WTC11 (cell line): ENCODE results near the gene TROAP. TPM values are rescaled to one million over a fixed set of nuclear protein-coding genes. Genes with fewer than 3 reads are reported as not detected.

Source experiments
- ATAC-seq: fragments of 200-7000 bp; cut with Tn5 transposase; 2 replicates; pipeline ENCODE4 v1.10.0; 2021; ENCODE audit warnings: mild to moderate bottlenecking, moderate library complexity
- CTCF ChIA-PET: fragments of 300-600 bp; sonication (Branson Sonifier 250); formaldehyde crosslinking; loops from one replicate; lab custom pipeline; 2021; ENCODE audit warnings: antibody characterized with exemption; lab: Charles Lee
- POLR2A ChIA-PET: fragments of 350-600 bp; sonication (Branson Sonifier 250); formaldehyde crosslinking; loops from one replicate; lab custom pipeline; 2021; ENCODE audit warnings: antibody characterized with exemption; lab: Charles Lee
- DNase-seq: peaks from one replicate; pipeline ENCODE4 v3.0.0; 2021; ENCODE audit warnings: low spot score
- H3K27ac Mint-ChIP-seq: 2 replicates; pipeline ENCODE4 v1.8.0; 2021; ENCODE audit warnings: mixed read lengths
- H3K27me3 Mint-ChIP-seq: 2 replicates; pipeline ENCODE4 v1.8.0; 2021; ENCODE audit warnings: low read depth, mild to moderate bottlenecking, moderate library complexity, mixed read lengths
- H3K36me3 Mint-ChIP-seq: 2 replicates; pipeline ENCODE4 v1.8.0; 2021; ENCODE audit warnings: mixed read lengths
- H3K4me1 Mint-ChIP-seq: 2 replicates; pipeline ENCODE4 v1.8.0; 2022; ENCODE audit warnings: mixed read lengths
- H3K4me3 Mint-ChIP-seq: 2 replicates; pipeline ENCODE4 v1.8.0; 2021; ENCODE audit warnings: mild to moderate bottlenecking, moderate library complexity, mixed read lengths
- H3K9me3 Mint-ChIP-seq: 2 replicates; pipeline ENCODE4 v1.8.0; 2021; ENCODE audit warnings: mixed read lengths
- ETV6 ChIP-seq: sonication (generic); formaldehyde crosslinking; IDR thresholded peaks from 2 replicates; pipeline ENCODE4 v1.8.1; 2022; ENCODE audit warnings: mild to moderate bottlenecking, missing genetic modification reagents
- FOXP1 ChIP-seq: sonication (generic); formaldehyde crosslinking; IDR thresholded peaks from 2 replicates; pipeline ENCODE4 v1.8.0; 2022; ENCODE audit warnings: missing genetic modification reagents, mild to moderate bottlenecking, moderate library complexity, borderline replicate concordance
- GTF2I ChIP-seq: fragments of 250-450 bp; sonication (Bioruptor Pico); conservative IDR thresholded peaks from 2 replicates; pipeline ENCODE4 v1.4.0; 2021; ENCODE audit warnings: mild to moderate bottlenecking
- MXD4 ChIP-seq: fragments of 250-450 bp; sonication (Bioruptor Pico); IDR thresholded peaks from 2 replicates; pipeline ENCODE4 v1.8.0; 2021; ENCODE audit warnings: mild to moderate bottlenecking, moderate library complexity, borderline replicate concordance
- NR2C2 ChIP-seq: sonication (generic); formaldehyde crosslinking; IDR thresholded peaks from 2 replicates; pipeline ENCODE4 v1.8.0; 2022; ENCODE audit warnings: mild to moderate bottlenecking, missing genetic modification reagents
- total RNA-seq: library from RNA; stranded (reverse); gene quantifications from 3 replicates; pipeline ENCODE4 v1.2.3, GENCODE V29; 2021
- TF ChIP-seq, protein P1 (sequence below): sonication (generic); formaldehyde crosslinking; IDR thresholded peaks from 2 replicates; pipeline ENCODE4 v1.8.1; 2023; ENCODE audit warnings: mild to moderate bottlenecking, missing genetic modification reagents
- TF ChIP-seq, protein P2 (sequence below): sonication (generic); formaldehyde crosslinking; IDR thresholded peaks from 2 replicates; pipeline ENCODE4 v1.8.1; 2022; ENCODE audit warnings: mild to moderate bottlenecking, moderate library complexity, missing genetic modification reagents
- TF ChIP-seq, protein P3 (sequence below): sonication (generic); formaldehyde crosslinking; IDR thresholded peaks from 2 replicates; pipeline ENCODE4 v1.8.0; 2023; ENCODE audit warnings: missing genetic modification reagents, mild to moderate bottlenecking, borderline replicate concordance
- TF ChIP-seq, protein P4 (sequence below): sonication (generic); formaldehyde crosslinking; IDR thresholded peaks from 2 replicates; pipeline ENCODE4 v1.8.0; 2023; ENCODE audit warnings: mild to moderate bottlenecking, missing genetic modification reagents
- TF ChIP-seq, protein P5 (sequence below): fragments of 250-450 bp; sonication (Bioruptor Pico); IDR thresholded peaks from 2 replicates; pipeline ENCODE4 v1.9.0; 2021; ENCODE audit warnings: moderate library complexity, mild to moderate bottlenecking, inconsistent platforms, borderline replicate concordance

TROAP gene
- total RNA-seq, 1 experiment from 2014 or later = 89.2 TPM

DNA sequence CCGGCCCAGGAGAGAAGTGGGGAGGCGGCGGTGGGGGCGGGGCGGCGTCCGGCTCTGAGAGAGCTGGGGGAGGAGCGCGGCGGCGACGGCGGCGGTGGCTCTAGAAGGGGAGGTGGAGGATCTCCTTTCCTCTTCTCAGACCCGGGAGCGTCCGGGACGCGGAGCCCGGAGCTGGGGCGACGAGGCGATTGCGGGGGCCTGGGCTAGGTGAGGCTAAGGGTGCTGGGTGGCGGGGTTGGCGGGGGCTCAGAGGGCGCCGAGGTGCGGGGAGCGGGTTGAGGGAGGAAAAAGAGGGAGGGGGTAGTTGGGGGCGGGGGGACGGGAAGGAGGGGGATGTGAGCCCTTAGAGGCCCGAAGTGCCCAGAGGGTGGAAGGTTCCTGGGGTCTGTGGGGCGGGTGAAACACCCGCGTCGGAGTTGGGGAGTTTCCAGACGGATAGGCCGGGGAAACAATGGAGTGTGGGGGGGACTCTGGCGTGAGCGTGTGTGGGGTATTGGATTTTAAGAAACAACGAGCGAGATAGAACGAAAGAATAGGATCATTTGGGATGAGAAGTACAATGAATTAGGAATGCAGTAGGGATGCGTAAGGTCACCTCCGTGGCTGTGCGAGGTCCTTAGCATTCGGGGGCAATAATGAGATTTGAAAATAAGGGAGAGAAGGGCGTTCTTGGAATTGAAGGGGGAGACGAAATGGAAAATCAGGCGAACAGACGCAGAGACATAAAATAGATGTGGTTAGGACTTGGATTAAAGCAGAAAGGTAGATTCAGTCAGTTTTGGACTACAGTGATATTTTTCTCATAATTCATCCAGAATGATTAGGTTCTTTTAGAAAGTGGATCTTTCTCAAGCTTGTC, 44.6 kb downstream of the TROAP start, which contains the start of gene SPATS2 (continued):
- TF ChIP-seq, protein P1, sequence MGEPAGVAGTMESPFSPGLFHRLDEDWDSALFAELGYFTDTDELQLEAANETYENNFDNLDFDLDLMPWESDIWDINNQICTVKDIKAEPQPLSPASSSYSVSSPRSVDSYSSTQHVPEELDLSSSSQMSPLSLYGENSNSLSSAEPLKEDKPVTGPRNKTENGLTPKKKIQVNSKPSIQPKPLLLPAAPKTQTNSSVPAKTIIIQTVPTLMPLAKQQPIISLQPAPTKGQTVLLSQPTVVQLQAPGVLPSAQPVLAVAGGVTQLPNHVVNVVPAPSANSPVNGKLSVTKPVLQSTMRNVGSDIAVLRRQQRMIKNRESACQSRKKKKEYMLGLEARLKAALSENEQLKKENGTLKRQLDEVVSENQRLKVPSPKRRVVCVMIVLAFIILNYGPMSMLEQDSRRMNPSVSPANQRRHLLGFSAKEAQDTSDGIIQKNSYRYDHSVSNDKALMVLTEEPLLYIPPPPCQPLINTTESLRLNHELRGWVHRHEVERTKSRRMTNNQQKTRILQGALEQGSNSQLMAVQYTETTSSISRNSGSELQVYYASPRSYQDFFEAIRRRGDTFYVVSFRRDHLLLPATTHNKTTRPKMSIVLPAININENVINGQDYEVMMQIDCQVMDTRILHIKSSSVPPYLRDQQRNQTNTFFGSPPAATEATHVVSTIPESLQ = no peak
- TF ChIP-seq, protein P2, sequence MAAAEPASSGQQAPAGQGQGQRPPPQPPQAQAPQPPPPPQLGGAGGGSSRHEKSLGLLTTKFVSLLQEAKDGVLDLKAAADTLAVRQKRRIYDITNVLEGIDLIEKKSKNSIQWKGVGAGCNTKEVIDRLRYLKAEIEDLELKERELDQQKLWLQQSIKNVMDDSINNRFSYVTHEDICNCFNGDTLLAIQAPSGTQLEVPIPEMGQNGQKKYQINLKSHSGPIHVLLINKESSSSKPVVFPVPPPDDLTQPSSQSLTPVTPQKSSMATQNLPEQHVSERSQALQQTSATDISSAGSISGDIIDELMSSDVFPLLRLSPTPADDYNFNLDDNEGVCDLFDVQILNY (CRISPR knock-in tag) = 0 out of 2 replicates have a peak, but pooled peaks have one; percentile 8
- TF ChIP-seq, protein P3, sequence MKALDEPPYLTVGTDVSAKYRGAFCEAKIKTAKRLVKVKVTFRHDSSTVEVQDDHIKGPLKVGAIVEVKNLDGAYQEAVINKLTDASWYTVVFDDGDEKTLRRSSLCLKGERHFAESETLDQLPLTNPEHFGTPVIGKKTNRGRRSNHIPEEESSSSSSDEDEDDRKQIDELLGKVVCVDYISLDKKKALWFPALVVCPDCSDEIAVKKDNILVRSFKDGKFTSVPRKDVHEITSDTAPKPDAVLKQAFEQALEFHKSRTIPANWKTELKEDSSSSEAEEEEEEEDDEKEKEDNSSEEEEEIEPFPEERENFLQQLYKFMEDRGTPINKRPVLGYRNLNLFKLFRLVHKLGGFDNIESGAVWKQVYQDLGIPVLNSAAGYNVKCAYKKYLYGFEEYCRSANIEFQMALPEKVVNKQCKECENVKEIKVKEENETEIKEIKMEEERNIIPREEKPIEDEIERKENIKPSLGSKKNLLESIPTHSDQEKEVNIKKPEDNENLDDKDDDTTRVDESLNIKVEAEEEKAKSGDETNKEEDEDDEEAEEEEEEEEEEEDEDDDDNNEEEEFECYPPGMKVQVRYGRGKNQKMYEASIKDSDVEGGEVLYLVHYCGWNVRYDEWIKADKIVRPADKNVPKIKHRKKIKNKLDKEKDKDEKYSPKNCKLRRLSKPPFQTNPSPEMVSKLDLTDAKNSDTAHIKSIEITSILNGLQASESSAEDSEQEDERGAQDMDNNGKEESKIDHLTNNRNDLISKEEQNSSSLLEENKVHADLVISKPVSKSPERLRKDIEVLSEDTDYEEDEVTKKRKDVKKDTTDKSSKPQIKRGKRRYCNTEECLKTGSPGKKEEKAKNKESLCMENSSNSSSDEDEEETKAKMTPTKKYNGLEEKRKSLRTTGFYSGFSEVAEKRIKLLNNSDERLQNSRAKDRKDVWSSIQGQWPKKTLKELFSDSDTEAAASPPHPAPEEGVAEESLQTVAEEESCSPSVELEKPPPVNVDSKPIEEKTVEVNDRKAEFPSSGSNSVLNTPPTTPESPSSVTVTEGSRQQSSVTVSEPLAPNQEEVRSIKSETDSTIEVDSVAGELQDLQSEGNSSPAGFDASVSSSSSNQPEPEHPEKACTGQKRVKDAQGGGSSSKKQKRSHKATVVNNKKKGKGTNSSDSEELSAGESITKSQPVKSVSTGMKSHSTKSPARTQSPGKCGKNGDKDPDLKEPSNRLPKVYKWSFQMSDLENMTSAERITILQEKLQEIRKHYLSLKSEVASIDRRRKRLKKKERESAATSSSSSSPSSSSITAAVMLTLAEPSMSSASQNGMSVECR (CRISPR knock-in tag) = no peak
- TF ChIP-seq, protein P4, sequence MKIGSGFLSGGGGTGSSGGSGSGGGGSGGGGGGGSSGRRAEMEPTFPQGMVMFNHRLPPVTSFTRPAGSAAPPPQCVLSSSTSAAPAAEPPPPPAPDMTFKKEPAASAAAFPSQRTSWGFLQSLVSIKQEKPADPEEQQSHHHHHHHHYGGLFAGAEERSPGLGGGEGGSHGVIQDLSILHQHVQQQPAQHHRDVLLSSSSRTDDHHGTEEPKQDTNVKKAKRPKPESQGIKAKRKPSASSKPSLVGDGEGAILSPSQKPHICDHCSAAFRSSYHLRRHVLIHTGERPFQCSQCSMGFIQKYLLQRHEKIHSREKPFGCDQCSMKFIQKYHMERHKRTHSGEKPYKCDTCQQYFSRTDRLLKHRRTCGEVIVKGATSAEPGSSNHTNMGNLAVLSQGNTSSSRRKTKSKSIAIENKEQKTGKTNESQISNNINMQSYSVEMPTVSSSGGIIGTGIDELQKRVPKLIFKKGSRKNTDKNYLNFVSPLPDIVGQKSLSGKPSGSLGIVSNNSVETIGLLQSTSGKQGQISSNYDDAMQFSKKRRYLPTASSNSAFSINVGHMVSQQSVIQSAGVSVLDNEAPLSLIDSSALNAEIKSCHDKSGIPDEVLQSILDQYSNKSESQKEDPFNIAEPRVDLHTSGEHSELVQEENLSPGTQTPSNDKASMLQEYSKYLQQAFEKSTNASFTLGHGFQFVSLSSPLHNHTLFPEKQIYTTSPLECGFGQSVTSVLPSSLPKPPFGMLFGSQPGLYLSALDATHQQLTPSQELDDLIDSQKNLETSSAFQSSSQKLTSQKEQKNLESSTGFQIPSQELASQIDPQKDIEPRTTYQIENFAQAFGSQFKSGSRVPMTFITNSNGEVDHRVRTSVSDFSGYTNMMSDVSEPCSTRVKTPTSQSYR (CRISPR knock-in tag) = peak; percentile 86
- TF ChIP-seq ETV6 (CRISPR knock-in tag) (no peak), FOXP1 (CRISPR knock-in tag) (no peak)

DNA sequence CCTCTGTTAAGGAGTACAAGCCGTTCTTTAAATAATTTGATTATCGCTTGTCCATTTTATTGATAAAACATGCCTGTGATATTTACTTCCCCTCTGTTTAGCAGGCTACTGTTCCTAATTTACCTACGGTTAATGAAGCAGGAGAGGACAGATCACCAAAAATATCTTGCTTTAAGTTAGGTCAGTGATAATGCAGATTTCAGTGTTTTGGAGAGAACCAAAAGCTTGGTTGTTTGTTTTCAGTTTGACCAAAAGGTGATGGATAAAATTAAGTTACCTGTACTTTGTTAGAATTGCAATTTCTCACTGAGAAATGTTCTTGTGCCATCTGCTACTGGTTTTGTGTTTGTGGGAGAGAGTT, 45.2 kb downstream of the TROAP start:
- peak overlapping the region; percentile 93 for H3K27ac Mint-ChIP-seq
- H3K27me3 Mint-ChIP-seq = peaks cover 12% of the 10 kb centered on the region
- H3K9me3 Mint-ChIP-seq = no peaks in the 10 kb centered on the region
- TF ChIP-seq, protein P5, sequence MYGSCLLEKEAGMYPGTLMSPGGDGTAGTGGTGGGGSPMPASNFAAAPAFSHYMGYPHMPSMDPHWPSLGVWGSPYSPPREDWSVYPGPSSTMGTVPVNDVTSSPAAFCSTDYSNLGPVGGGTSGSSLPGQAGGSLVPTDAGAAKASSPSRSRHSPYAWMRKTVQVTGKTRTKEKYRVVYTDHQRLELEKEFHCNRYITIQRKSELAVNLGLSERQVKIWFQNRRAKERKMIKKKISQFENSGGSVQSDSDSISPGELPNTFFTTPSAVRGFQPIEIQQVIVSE (CRISPR knock-in tag) = no peak
- TF ChIP-seq GTF2I (CRISPR knock-in tag) (no peak), NR2C2 (CRISPR knock-in tag) (no peak), MXD4 (CRISPR knock-in tag) (no peak)
- no peak for ATAC-seq
- H3K36me3 Mint-ChIP-seq = no peaks in the 10 kb centered on the region
- H3K4me3 Mint-ChIP-seq = peak overlapping the region; percentile 89
- peaks cover 30% of the 10 kb centered on the region for H3K4me1 Mint-ChIP-seq
- DNase-seq = no peak
- POLR2A ChIA-PET = no interaction called here
- CTCF ChIA-PET = interaction anchor here (2.4 kb wide), 1 partner anchor 145 kb away, joined by 24 read pairs; no protein-coding TSS in a partner anchor
